GM19043 (cell line): Measurements from ENCODE around the gene MRPL55.

Source experiments
- ATAC-seq: cut with Tn5 transposase; IDR thresholded peaks from one replicate; pipeline ENCODE4 v1.9.1; 2021; ENCODE audit warnings: low read depth; ENCODE audit not compliant: unreplicated experiment

The MRPL55 gene

DNA sequence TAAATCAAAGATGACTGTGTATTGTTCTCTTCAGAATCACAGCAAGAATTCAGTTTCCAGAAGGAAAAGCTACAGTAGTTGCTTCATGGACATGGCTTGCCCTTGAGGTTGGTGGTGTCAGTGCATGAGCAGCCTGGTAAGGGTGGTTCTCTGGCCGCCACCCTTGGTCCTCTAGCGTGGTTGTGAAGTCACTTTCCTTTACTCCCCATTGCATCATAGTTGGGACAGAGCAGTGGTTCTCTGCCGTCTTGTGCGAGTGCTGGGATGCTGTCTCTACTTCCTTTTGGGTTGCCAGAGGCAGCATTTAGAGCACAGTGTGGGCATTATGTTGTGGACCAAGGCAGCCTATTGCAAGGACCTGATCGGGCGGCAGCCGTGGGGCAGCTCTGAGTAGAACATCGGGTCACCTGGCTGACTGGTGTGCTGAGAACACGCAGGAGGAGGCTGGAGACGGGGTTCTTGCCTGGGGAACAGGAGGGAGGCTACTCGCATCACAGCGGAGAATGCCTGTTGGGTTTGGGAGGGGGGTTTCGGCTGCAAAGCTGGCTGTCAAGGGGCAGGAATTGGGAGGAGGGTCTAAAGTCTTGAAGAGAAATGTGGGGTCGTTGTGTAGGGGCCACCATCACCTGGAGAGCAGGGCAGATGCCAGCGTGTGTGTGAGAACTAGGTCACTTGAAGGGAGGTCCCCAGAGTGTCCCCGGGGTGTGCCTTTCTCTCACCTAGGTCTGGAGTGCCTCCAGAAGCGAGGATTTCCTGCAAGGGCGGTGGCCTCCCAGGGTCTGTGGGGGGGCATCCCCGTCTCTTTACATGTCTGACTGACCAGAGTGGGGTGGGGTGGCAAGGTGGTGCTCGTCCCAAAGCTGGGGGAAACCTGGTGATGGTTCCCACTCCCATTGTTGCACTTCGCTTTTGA, 20.3 kb downstream of the MRPL55 start:
- ATAC-seq: no peak

DNA sequence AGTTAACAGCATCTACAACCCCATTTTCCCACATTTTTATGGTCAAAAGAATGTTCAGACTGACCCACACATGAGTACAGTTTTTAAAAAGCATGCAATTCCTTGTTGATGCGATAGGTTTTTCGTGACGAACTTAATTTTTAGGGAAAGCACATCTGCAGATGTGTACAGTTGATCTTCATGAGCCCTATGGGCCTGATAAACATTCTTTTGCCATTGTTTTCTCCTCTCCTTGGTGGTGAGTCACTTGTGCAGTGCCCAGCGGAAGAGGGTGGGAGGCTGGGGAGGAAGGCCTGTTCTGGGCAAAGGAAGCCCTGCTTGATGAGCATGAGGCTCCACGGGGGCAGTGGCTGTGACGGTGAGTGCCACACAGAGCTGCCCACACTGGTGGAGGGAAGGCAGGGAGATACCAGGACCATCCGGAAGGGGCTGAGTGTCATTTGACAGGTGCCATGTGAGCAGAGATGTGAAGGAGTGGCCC, 21.3 kb downstream of the MRPL55 start:
- no peak for ATAC-seq

DNA sequence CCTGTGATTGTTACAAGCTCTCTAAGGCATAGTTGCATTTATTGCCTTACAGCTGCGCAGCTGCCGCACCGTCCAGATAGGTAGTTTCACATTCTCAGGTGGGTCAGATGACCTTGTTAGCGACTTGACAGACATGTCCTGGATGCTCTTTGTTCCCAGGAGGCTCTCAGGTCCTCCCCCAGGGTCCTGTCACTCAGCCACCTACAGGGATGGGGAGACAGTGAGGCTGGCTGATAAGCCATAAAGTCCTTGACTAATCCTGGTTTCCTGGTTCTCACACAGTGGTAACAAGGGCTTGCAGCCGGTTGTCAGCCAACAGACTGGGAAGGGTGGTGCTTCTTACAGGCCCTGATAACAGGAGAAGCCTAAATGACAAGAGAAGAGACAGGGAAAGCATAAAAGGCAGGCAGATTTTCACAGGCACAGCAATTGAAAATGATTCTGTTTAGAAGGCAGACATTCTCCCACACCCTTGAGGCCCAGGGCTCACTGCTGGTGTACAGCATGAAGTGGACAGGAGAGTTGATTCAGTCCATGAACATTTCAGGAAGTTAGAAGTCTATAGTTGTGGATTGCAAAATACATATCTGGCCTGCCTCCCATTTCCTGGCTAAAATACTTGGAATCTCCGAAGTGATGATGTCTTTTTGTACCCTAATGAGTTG, 23.7 kb downstream of the MRPL55 start:
- no peak for ATAC-seq

DNA sequence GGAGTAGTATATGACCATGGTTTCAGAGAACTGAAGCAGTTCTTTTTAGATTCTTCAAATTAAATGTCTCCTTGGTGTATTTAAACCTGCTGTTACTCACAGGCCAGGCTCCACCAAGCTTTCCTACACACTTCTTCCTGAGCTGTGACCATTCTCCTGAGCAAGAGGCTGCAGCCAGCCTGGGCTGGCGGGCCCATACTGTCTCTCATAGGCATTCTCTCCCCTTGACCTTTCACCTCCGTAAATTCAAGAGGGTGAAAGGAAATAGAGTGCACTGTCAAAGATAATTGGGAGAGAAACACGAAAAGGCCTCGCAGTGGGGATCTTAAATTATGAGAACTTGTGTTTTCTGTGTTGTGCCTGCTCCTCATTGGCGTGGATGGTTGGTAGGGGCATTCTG, 24.3 kb downstream of the MRPL55 start:
- no peak for ATAC-seq

DNA sequence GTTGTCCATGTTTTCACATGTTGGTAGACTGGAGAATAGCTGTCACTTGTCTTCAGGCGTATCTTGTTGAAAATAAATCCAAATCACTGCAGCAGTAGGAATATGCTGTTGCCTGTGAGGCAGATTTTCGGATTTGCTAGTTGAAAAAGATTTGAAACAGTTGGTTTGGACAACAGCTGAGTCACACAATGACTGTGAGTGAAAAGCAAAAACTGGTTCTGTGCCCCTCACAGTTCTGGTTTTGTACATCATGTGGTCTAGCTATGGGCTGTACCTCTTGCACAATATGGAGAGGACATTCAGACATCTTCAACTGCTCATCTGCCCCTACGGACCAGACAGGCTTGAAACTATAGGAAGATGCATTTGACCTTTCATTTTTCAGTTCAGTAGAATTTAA, 24.8 kb downstream of the MRPL55 start:
- ATAC-seq: no peak

DNA sequence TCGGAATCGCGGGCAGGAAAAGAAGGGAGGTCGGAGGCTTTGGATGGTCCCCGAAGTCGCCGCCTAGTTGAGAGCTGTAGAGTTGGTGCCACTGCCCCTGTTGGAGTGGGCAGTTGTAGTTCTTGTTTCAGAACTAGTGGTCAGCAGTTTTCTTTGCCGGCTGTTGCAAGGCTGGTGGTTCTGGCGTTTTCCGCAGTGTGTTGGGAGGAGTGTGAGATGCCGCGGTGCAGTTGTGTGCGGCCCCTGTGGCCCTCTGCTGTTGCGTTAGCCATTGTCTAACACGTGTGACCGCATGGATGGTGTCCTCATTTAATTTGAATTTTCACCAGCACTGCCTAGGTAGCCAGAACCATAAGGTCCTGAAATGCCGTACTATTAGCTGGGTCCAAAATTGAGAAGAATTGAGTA, 25.2 kb downstream of the MRPL55 start:
- ATAC-seq: no peak

DNA sequence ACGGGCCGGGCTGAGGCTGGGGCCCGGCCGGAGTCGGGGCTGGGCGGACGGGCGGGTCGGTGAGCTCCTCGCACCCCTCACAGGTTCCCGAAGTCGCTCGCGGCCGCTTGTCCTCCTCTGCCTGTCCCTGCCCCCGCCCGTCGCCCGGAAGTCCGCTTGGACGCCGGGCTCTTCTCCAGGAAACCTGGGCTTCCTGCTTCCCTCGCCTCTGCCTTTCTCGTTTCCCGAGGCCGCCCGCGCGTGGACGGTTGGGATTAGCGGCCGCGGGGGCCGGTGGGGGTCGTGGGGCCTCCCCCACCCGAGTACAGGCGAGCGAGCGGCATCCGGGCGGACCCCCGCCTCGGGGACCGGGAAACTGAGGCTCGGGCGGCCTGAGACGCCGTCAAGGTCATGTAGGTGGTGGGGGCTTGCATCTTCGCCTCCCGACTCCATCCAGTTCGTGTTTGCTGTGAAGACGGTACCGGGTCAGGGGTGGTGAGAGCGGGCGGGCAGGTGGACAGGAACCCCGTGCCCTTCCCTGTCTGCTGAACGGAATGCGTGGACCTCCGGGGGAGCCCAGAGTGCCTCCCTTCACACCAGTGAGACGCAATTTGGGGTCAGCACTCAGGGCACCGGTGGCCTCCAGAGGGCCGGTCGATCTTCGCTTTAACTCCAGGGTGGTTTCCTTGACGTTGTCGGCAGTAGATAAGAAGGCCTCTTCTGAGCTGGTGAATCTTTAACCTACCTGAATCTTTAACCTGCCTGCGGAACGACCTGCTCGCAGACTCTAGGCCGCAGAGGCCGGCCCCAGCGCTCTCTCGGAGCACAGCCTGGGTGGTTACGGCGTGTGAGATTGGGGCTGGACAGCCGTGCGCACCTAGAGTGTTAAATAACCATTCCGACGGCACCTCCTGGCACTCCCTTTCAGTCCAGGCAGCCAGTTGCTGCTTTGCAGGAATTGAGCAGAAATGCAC, 25.9 kb downstream of the MRPL55 start:
- peak; percentile 4 for ATAC-seq

DNA sequence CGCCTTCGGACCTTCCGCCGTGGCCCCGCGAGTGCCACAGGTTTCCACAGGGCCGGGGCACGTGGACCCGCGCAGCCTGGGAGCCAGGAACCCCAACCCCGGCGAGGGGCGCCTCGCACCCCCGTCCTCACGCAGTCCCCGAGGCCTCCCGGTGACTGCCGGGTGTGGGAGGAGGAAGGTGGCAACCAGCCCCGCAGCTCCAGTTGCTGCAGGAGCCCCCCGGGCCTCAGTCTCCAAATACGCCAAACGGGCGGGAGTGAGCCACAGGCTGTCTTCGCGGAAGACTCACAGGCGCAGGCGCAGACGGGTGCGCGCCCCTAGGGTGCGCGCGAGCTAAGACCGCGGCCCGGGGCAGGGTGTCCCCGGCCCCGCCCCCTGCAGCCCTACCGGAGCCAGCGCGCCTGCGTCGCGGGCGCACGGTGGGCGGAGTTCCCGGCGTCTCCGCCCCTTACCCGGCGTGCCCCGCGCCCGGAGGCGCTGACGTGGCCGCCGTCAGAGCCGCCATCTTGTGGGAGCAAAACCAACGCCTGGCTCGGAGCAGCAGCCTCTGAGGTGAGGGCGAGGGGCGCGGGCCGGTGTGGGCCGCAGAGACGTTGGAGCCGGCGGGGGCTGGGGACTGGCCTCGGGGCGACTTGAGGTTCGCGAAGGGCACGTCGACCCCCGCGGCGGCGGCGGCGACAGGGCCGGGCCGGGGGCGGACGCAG, 26.7 kb downstream of the MRPL55 start, which contains the start of gene ARF1:
Gene ARF1 (plus strand): TSS at position 495 of the 704 bp plus-strand sequence. CDS start 14,407 bp downstream, outside the sequence.
- peak; percentile 66 for ATAC-seq

DNA sequence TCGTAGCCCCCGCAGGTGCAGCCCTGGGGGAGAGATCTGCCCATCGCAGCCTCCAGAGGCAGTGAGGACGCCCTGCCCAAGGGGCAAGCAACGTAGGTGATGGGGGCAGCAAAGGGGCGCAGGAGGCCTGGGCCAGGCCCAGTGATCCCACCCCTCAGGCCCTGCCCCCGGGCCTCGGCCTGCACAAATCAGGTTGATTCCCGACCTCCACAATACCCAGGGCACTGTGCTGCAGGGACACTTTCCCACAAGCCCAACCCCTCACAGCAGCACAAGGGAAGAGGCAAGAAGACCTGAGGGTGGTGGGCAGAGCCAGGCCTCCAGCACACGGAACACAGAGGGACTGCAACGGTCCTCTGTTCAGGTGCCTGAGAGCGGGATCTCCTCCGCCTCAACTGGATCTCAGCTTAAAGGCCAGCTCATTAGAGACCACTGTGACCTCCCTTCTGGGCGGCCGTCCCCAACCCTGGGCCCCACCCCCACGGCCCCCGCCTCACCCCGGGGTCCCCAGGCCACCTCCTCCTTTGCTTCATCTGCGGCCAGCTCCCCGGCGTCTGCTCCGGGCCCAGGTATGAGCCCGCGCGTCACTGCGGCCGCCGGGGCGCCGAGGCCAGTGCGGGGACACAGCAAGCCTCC, 27.4 kb downstream of the MRPL55 start:
- peak; percentile 9 for ATAC-seq

DNA sequence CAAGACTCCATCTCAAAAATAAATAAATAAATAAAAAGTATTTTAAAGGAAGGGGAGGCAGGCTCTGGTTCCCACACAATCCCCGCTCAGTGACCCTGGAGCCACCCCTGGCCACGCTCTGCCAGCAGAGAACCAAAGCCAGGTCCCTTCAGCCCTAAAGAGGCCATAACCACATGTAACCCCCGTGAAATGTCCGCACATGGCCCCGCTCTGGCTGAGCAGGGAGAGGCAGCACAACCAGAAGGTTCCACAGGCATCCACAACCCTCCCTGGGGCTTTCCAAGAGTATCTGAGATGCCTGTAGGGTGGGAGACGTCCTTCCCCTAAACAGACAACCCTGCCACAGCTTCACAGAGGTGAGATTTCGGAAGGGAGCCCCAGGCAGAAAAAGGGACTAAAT, 28.0 kb downstream of the MRPL55 start:
- no peak for ATAC-seq

DNA sequence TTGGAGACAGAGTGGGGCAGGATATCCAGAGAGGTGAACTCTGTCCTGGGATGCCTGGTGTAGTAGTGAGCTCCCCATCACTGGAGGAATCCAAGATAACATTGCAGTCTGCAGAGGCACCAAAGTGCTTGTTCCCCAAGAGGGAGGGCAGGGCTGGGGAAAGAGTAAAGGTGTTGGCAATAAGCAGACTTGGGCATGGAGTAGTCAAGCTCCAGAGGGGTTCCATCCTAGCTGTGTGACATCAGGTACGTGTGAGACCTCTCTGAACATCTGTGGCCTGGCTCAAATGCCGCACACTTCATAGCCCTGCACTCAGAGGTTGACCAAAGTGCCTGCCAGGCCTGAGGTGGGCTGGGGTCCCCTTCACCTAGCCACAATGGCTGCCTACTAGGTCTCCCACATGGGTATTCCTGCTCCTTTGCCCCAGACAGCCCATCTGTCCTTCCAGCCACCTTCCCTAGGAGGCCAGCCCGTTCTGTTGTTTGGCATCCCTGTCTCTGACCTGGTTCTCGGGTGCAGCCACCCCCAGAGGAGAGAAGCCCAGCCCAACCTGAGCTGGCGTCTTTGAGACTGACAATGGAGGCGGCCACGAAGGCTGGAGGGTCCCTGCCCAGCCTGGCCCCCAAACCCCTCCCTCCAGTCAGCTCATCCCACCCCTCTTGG, 29.4 kb downstream of the MRPL55 start:
- ATAC-seq: no peak

DNA sequence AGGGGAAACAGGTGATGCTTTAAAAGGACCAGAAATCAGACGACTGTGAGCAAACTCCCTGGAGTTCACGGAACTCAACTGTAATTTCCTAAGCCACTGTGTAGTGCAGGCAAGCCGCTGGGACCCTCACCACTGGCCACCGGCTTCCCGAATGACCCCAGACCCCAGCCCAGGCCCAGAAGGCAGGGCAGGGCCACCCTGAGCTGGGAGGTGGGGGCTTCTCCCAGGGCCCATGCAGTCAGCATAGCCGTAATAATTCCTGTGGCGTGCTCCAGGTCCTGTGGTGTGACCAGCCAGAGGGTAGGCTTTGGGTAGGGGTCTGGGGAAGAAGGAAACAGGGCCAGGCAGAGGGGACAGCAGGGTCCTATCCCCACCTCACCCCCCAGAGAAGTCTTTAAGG, 30.1 kb downstream of the MRPL55 start:
- ATAC-seq: no peak

DNA sequence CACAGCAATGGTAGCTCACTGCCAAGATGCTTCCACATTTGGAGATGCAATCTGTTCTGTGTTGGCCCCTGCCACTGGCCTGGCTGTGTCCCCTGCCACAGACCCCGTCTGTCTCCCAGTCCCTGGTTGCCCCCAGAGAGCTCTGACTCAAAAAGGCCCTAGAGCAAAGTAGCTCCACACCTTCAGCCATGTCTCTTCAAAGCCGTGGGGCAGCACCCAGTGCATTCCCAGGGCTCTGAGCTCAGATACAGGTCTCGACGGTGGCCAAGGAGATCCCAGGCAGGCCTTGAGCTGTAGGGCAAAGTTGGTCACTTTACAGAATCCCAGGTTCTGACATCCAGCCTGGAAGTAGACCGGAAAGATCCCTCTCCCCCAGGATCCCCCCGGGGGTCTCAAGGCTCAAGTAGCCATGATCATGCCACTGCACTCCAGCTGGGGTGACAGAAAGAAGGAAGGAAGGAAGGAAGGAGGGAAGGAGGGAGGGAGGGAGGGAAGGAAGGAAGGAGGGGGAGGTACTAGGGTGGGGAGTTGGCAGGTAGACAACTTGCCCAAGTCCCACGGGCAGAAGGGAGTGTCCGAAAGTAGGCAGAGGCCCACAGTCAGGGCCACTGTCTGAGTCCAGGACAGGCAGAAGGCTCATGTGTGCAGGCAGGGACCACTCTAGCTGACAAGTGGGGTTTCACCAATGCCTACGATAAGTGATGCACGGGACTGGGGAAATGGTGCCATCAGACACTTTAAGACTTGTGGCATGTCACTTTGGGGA, 31.4 kb downstream of the MRPL55 start:
- no peak for ATAC-seq

DNA sequence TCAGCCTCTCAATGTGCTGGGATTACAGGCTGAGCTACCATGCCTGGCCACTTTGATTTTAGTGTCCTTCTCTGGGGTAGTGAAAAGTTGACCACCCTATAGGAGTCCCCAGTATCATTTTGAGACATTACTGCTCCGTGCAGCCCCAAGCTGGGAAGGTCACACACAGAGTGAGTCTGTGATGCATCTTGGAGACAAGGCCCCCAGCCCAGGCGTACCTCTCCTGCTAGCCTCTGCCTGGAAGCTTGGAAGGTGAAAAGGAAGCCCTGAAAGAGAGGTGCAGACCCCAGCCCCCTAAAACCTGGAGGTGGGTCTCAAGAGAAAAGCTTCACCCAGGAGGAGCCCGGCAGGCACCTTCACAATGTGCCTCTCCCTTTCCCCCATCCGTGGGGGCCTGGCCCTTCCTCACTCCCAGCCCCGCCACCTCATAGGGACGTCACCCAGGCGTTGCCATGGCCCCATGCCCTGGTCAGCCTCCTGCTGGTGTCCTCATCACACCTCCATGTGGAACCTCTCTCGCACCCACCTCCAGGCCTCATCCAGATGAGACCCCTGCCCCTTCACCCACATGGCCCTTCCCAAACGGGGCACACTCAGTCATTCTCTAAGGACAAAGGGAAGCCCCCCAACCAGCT, 32.2 kb downstream of the MRPL55 start:
- ATAC-seq: no peak

DNA sequence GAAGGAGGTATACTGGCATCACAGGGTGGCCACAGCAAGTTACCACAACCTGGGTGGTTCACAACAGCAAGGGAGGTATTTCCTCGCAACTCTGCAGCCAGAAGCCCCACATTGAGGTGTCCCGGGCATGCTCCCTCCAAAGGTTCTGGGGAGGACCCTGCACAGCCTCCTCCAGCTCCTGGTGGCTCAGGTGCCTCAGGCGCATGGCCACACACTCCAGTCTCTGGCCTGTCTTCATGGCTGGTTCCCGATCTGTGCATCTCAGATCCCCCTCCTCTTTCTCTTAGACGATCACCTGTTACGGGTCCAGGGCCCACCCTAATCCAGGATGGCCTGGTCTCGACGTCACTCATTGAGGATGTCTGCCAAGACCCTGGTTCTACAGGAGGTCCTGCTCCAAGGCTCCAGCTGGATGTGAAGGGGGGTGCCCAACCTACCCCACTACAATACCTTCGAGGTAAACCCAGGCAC, 33.3 kb downstream of the MRPL55 start:
- no peak for ATAC-seq

DNA sequence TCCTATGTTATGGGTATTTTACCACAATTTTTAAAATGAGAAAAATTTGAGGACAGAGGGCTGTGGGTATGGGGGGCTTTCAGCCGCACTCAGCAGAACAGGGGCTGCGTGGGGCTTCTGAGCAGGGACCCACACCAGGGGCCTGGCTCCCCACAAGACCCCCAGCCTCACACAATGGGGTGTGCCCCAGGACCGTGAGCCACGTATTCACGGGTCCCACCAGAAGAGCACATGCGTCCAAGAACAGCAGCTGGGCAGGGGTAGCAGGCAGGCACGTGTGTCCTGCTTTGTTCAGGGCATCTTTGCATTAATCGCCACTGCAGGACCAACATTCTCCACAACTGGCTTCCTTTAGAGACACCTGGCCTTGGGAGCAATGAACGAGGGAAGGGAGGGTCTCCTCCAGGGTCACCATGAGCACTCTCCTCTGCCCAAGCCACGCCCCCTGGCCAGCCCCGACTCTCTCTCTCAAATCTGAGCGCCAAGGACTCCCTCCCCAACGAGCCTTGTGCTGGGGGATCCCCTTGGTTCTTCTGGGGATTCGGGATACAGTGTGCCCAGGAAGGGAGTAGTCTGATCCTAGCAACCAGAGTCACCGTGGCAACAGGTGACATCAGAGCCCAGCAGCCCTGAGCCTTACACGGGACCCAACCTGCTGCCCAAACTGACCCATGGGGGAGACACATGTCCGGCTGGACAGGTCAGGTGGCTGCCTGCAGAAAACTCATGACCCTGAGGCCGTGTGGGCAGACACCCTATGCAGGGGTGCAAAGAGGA, 34.0 kb downstream of the MRPL55 start:
- no peak for ATAC-seq
